Measurements from ENCODE around the gene SLC6A5.

Gene SLC6A5

DNA sequence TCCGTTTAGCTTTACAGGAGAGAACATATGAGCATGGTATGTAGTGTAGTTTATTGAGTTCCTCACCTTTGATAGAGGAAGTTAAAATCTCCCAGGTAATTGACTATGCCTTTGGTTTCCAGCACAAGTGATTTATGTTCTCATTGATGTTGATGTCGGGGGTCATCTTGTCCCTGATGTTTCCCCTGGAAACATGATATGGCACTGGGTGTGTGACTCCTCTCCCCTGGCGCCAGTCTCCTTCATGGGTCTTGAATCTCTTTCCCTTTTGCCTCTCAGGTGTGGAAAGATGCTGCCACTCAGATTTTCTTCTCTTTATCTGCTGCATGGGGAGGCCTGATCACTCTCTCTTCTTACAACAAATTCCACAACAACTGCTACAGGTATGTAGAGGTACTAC lies 28.3 kb downstream of the SLC6A5 start:
- H3K27ac ChIP-seq: no peak overlapping the region
- TF ChIP-seq, protein P1, sequence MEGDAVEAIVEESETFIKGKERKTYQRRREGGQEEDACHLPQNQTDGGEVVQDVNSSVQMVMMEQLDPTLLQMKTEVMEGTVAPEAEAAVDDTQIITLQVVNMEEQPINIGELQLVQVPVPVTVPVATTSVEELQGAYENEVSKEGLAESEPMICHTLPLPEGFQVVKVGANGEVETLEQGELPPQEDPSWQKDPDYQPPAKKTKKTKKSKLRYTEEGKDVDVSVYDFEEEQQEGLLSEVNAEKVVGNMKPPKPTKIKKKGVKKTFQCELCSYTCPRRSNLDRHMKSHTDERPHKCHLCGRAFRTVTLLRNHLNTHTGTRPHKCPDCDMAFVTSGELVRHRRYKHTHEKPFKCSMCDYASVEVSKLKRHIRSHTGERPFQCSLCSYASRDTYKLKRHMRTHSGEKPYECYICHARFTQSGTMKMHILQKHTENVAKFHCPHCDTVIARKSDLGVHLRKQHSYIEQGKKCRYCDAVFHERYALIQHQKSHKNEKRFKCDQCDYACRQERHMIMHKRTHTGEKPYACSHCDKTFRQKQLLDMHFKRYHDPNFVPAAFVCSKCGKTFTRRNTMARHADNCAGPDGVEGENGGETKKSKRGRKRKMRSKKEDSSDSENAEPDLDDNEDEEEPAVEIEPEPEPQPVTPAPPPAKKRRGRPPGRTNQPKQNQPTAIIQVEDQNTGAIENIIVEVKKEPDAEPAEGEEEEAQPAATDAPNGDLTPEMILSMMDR (conservative IDR thresholded peaks at IDR 0.05): no peak

GRCh38 chr11:20631519-20632168 lies 32.2 kb downstream of the SLC6A5 start:
- TF ChIP-seq, protein P1 (conservative IDR thresholded peaks at IDR 0.05): no peak
- H3K27ac ChIP-seq: no peak overlapping the region

- TF ChIP-seq, protein P1 (conservative IDR thresholded peaks at IDR 0.05): no peak
Observed at GRCh38 chr11:20632169-20632532, 32.7 kb downstream of the SLC6A5 start.

GRCh38 chr11:20634044-20634443 lies 34.6 kb downstream of the SLC6A5 start:
- no peak overlapping the region for H3K27ac ChIP-seq
- TF ChIP-seq, protein P1 (conservative IDR thresholded peaks at IDR 0.05): peak; percentile 26; the same call in 1 of the 2 replicates

More at GRCh38 chr11:20632169-20632532, 32.7 kb downstream of the SLC6A5 start:
- no peak overlapping the region for H3K27ac ChIP-seq

DNA sequence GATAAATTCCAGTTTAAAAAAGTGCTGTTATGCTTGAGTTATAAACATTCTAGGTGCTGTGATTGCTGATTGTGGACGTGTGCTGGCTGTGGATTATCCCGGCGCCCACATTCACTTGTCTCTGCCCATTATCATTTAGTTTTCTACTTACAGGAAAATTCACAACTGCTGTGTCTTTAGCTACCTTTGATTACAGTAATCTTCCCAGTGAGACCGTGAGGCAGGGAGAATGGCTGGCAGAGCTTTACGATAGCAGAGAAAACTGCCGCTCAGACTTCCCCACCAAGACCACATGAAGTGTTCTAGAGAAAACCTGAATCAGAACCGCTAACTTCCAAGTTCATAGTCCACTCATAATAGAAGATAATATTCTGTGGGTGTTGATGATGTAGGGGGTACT lies 35.4 kb downstream of the SLC6A5 start:
- TF ChIP-seq, protein P1 (conservative IDR thresholded peaks at IDR 0.05): no peak
- no peak overlapping the region for H3K27ac ChIP-seq

DNA sequence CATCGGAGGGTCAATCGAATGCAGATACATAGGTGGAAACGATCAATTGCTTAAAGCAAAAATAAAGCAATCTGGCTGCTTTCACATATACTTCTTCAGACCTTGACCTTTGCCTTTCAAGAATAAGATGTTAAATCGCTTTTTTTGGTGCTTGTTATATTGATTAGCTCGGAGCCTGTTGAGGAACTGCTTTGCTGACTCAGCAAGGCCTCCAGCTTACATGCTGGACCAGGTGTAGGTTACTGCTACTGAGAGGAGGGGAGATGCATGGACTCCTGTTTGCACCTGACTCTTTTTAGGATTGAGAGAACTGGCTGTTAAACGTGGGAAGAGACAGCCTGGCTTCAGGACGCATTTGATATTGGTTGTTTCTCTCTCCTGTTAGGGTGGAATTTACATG lies 38.7 kb downstream of the SLC6A5 start:
- TF ChIP-seq, protein P1 (conservative IDR thresholded peaks at IDR 0.05): no peak
- H3K27ac ChIP-seq: no peak overlapping the region

GRCh38 chr11:20639688-20640087 lies 40.3 kb downstream of the SLC6A5 start:
- TF ChIP-seq, protein P1 (conservative IDR thresholded peaks at IDR 0.05): no peak
- no peak overlapping the region for H3K27ac ChIP-seq
